ENCODE measurements around the gene EIF4G3.

The EIF4G3 gene

DNA sequence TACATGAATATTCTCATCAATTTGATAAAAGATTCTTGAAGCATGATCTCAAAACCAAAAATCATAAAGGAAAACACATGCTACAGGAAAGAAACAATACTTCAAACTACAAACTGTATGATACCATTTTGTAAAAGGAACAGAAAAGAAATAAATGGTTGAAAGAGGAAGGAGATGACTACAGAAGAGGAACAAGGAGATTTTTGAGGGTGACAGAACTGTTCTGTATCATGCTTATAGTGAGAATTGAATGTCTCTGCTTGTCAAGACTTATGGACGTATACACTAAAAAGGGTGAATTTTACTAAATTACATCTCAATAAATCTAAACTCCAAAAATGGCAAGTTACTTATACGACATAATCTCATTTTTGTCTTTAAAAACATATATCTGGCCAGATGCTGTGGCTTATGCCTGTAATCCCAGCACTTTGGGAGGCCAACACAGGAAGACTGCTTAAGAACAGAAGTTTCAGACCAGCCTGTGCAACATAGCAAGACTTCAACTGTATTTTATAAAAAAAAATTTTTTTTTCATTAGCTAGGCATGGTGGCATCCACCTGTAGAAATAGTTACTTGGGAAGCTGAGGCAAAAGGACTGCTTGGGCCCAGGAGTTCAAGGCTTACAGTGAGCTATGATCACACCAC is 125.4 kb downstream of the EIF4G3 start:
- ATAC-seq (replicated peaks) (peak; percentile 86 to 98), DNase-seq (no peak)
- peak overlapping the region; percentile 20 for H3K27ac Mint-ChIP-seq
- peaks cover 0 to 8% of the 10 kb centered on the region in 2 donors for H3K4me1 Mint-ChIP-seq
- peaks cover 10 to 15% of the 10 kb centered on the region in 2 donors for H3K36me3 Mint-ChIP-seq
- H3K9me3 Mint-ChIP-seq = no peaks in the 10 kb centered on the region
- no peaks in the 10 kb centered on the region for H3K27me3 Mint-ChIP-seq
- no peak overlapping the region for H3K4me3 Mint-ChIP-seq

DNA sequence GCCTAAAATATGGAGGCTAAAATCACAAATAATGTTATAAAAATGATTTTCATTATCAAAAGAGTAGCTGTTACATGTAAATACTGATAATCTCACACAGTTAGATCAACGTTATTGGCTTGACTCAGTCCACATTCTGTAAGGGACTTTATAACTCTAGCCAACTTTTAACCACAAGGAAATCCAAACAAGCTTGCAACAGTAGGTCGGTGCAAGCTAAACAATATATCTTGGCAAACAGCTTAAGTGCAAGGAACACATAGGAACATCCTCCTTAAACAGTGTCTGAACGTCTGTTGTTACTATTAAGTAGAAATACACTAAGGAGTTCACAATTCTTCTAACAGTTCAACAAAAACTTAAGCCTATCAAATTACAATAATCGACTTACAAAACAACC is 126.7 kb downstream of the EIF4G3 start:
- H3K4me3 Mint-ChIP-seq = no peak overlapping the region
- DNase-seq (no peak), ATAC-seq (replicated peaks) (no peak)
- H3K9me3 Mint-ChIP-seq = no peaks in the 10 kb centered on the region
- H3K27me3 Mint-ChIP-seq = no peaks in the 10 kb centered on the region
- peaks cover 10 to 20% of the 10 kb centered on the region in 2 donors for H3K36me3 Mint-ChIP-seq
- peaks cover 0 to 8% of the 10 kb centered on the region in 2 donors for H3K4me1 Mint-ChIP-seq
- H3K27ac Mint-ChIP-seq = no peak overlapping the region

DNA sequence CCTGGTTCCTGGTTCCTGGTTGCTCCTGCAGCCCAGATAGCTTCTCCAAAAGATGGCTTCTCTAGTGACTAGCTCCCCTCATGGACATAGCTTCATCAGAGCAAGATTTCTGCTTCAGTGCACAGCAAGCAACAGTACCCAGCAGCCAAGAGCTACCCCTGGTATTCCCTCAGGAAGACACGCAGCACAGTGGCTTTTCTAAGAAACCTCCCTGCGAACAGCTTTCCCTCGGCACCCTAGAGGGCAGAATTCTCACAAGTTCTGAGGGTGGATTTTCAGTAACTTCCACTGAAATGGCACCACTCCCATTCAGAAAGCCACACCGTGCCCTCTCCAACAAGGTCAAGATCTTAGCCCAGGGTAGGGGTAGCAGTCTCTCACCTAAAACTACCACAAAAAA is 128.2 kb downstream of the EIF4G3 start:
- no peaks in the 10 kb centered on the region for H3K9me3 Mint-ChIP-seq
- H3K27ac Mint-ChIP-seq = no peak overlapping the region
- H3K4me3 Mint-ChIP-seq = no peak overlapping the region
- ATAC-seq (replicated peaks) (no peak), DNase-seq (no peak)
- no peaks in the 10 kb centered on the region for H3K27me3 Mint-ChIP-seq
- H3K36me3 Mint-ChIP-seq = peaks cover 16 to 28% of the 10 kb centered on the region in 2 donors
- H3K4me1 Mint-ChIP-seq = peaks cover 3 to 10% of the 10 kb centered on the region in 2 donors

DNA sequence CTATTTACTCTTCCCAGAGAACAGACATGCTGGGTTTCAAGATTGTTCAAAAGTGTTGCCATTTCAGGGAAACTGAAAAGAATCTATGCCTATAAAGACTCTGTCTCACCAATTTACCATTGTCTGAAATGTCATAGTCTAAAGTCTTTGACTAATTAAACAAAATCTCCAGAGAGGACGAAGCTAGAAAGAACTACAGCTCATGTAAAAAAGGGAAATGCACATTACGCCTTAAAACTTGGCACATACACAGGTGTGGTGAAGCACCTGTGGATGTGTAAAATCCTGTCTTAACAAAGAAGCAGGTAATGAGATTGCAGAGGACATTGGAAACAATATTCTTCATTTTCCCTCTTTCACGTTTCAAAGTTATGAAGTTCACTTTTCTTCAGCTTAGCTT is 130.6 kb downstream of the EIF4G3 start:
- DNase-seq (no peak), ATAC-seq (replicated peaks) (no peak)
- H3K36me3 Mint-ChIP-seq = peaks cover 30 to 42% of the 10 kb centered on the region in 2 donors
- no peak overlapping the region for H3K4me3 Mint-ChIP-seq
- H3K27ac Mint-ChIP-seq = no peak overlapping the region
- no peaks in the 10 kb centered on the region for H3K27me3 Mint-ChIP-seq
- H3K9me3 Mint-ChIP-seq = no peaks in the 10 kb centered on the region
- peaks cover 11 to 21% of the 10 kb centered on the region in 2 donors for H3K4me1 Mint-ChIP-seq

DNA sequence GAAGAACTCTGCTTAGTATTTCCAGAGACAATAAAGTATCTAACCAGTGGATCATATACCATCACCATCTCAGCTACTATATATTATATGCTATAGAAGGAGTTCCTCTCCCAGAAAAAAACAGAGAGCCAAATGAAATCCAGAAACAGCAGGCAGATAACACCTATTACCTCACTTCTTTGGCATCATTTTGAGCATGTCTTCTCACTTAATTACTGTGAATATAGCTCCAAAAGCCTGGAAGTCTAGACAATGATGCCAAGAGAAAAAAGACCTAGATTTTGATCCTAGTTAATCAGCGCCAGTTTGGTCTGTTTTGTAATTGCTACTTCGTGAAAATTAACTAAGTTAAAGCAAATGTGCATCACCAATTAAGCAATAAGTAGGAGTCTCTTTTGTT is 131.3 kb downstream of the EIF4G3 start:
- no peak for DNase-seq
- H3K4me1 Mint-ChIP-seq = peaks cover 9 to 25% of the 10 kb centered on the region in 2 donors
- H3K36me3 Mint-ChIP-seq = peaks cover 32 to 47% of the 10 kb centered on the region in 2 donors
- H3K4me3 Mint-ChIP-seq = no peak overlapping the region
- H3K27me3 Mint-ChIP-seq = no peaks in the 10 kb centered on the region
- H3K9me3 Mint-ChIP-seq = no peaks in the 10 kb centered on the region
- no peak for ATAC-seq (replicated peaks)
- no peak overlapping the region for H3K27ac Mint-ChIP-seq

DNA sequence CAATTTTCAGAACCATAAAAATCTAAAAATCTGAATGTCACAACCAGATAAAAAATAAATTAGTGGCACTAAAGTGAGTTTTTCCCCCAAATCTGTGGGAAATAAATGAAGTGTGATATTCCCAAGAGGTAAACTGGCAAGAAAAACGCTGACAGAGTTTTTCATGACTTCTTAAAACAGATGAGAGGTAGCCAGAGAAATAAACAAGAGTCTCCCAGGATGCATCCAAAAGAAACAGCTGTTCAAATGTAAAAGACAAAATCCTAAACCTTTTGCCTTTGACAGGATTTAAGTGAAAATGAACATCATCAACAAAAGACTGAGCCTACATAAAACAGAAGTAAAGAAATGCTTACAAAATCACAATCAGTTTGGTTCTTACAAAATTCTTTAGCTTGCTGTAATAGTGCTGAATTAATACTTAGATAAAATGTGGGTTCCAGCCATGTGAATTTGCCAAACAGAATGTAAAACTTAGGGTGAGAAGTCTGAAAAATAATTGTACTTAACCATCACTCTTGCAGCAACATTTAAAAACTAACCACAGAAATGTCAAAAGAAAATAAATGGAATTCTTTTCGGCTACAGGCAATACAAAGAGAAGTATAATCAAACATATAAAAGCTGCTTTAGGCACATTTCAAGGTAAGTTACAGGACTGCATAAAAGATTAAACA is 133.6 kb downstream of the EIF4G3 start:
- Mint-ChIP-seq H3K9me3 (no peaks in the 10 kb centered on the region), H3K4me1 (peaks cover 11 to 30% of the 10 kb centered on the region in 2 donors), H3K36me3 (peaks cover 27 to 51% of the 10 kb centered on the region in 2 donors), H3K27me3 (no peaks in the 10 kb centered on the region), H3K27ac (no peak overlapping the region), H3K4me3 (no peak overlapping the region)
- no peak for DNase-seq
- ATAC-seq (replicated peaks) = no peak

DNA sequence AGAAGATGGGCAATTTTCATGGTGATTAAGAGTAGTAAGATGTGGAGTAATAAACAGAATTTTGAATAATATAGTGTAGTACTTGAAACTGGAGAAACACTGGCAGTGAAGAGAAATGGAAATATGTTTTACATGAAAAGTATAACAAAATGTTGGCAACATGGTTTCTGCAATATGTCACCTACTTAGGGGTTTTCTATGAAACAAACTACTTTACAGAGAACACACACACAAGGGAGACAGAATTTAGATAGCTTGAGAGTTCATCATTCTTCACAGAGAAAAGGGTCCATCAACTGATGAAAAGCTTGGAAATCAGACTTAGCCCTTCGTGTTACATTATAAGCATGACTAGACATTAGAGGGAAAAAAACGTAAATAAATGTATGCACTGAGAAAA is 135.2 kb downstream of the EIF4G3 start:
- Mint-ChIP-seq H3K4me1 (peaks cover 11 to 31% of the 10 kb centered on the region in 2 donors), H3K9me3 (no peaks in the 10 kb centered on the region), H3K27ac (peak overlapping the region; percentile 80), H3K36me3 (peaks cover 30 to 52% of the 10 kb centered on the region in 2 donors), H3K4me3 (no peak overlapping the region), H3K27me3 (no peaks in the 10 kb centered on the region)
- ATAC-seq (replicated peaks) = no peak
- DNase-seq = no peak

DNA sequence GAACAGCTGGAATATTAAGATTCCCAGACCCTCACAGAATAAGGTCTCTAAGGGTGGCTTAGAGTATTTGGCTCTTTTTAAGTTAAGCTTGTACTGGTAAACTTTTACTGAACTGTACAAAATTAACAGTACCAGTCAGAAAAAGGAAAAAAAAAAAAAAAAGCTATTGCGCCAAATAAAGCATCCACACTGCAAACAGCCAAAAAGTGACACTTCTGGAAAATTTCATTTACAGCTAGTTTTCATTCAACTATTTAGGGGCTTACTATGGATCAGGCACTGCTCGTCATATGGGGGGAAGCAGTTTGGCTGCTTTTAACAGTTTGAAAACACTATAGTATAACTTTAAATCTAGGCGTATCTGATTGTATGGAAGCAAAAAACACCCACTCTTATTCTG is 139.6 kb downstream of the EIF4G3 start:
- Mint-ChIP-seq H3K27ac (no peak overlapping the region), H3K36me3 (peaks cover 28 to 47% of the 10 kb centered on the region in 2 donors), H3K4me1 (peaks cover 5 to 17% of the 10 kb centered on the region in 2 donors), H3K9me3 (peaks cover 0 to 3% of the 10 kb centered on the region in 2 donors), H3K27me3 (no peaks in the 10 kb centered on the region), H3K4me3 (no peak overlapping the region)
- DNase-seq = no peak
- ATAC-seq (replicated peaks) = no peak

DNA sequence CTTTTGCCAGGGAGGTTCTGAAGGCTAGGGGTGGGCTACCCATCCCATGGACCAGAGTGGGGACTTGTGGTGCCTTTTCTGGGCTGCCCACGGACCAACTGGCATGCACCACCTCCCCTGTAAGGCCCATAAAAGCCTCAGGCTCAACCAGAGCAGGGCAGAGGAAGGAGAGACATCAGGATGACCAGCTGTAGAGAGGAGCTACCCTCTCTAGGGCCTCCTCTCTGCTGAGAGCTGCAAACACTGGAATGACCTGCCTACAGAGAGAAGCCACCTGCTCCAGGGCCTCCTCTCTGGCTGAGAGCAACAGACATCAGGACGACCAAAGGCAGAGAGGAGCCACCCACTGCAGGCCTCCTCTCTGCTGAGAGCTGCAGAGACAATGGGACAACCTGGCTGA is 140.9 kb downstream of the EIF4G3 start:
- no peak for ATAC-seq (replicated peaks)
- Mint-ChIP-seq H3K27ac (no peak overlapping the region), H3K9me3 (peaks cover 0 to 3% of the 10 kb centered on the region in 2 donors), H3K4me3 (no peak overlapping the region), H3K36me3 (peaks cover 27 to 42% of the 10 kb centered on the region in 2 donors), H3K4me1 (peaks cover 7 to 10% of the 10 kb centered on the region in 2 donors), H3K27me3 (no peaks in the 10 kb centered on the region)
- DNase-seq = no peak

DNA sequence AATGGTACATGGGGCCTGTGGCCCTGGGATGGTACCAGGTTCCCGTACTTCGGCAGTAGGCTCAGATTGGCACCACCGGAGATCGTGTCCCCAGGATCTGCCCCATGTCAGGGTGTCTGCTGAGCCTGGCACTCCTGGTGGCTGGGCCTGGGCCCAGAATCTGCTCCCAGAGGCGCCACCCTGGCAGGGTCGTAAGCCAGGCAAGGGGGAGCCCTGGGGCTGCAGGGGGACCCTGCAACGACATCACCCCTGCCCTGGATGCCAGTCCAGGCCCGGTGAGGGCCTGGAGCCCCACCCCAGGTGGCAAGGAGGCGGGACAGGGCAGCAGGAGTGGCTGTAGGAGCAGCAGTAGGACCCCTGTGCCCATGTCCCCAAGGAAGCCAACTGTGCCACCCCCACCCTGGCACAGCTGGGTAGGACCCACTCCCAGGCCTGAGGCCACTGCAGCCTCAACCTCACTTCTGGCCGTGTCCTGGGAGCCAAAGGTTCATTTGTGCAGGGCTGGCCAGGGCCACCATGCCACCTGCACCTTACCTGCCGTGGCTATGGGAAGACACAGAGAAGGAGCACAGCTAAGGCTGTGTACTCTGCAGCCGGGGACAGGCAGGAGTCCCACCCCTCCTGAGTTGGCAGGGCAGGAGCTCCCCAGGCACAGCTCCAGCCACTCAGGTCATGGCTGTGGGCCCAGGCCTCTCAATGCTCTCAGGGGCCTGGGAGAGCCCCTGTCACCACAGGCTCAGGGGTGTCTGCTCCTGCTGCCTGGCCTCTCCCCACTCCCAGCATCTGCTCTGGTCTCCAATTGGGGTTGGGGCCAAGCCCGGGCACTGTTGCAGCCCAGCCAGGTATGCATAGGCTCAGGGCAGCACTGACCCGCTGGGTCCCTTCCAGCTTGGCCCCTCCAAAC is 141.7 kb downstream of the EIF4G3 start:
- H3K27ac Mint-ChIP-seq = no peak overlapping the region
- no peak overlapping the region for H3K4me3 Mint-ChIP-seq
- H3K36me3 Mint-ChIP-seq = peaks cover 35 to 45% of the 10 kb centered on the region in 2 donors
- no peak for DNase-seq
- H3K9me3 Mint-ChIP-seq = peaks cover 0 to 3% of the 10 kb centered on the region in 2 donors
- no peak for ATAC-seq (replicated peaks)
- peaks cover 7 to 16% of the 10 kb centered on the region in 2 donors for H3K4me1 Mint-ChIP-seq
- no peaks in the 10 kb centered on the region for H3K27me3 Mint-ChIP-seq

DNA sequence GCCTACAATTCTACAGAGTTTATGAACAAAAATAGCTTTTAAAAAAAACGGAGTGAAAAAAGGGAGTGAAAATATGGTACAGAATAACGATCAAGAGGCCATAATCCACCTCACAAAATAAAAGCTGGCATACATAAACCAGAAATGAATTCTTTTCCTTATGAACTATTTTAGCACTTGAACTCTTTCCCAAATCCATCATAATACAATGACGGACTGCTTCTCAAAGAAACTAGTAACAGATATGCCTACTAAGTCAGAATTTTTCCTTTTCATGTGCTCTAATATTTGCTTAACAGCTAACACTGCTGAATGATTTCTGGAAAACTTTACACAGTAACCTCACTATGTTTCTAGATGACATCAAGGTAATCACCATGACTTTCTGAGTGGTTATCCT is 144.0 kb downstream of the EIF4G3 start:
- peaks cover 8 to 16% of the 10 kb centered on the region in 2 donors for H3K4me1 Mint-ChIP-seq
- no peaks in the 10 kb centered on the region for H3K27me3 Mint-ChIP-seq
- DNase-seq (no peak), ATAC-seq (replicated peaks) (no peak)
- H3K27ac Mint-ChIP-seq = no peak overlapping the region
- H3K9me3 Mint-ChIP-seq = peaks cover 0 to 4% of the 10 kb centered on the region in 2 donors
- H3K36me3 Mint-ChIP-seq = peaks cover 39 to 48% of the 10 kb centered on the region in 2 donors
- no peak overlapping the region for H3K4me3 Mint-ChIP-seq

DNA sequence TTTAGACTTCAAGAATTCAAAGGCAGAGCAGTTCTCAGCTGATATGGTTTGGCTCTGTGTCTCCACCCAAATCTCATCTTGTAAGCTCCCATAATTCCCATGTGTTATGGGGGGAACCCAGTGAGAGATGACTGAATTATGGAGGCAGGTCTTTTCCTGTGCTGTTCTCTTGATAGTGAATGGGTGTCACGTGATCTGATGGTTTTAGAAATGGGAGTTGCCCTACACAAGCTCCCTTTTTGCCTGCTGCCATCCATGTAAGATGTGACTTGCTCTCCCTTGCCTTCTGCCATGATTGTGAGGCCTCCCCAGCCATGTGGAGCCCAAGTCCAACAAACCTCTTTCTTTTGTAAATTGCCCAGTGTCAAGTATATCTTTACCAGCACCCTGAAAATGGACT is 146.5 kb downstream of the EIF4G3 start:
- Mint-ChIP-seq H3K27ac (no peak overlapping the region), H3K36me3 (peaks cover 28 to 50% of the 10 kb centered on the region in 2 donors), H3K4me3 (no peak overlapping the region), H3K27me3 (no peaks in the 10 kb centered on the region), H3K9me3 (peaks cover 0 to 1% of the 10 kb centered on the region in 2 donors), H3K4me1 (peaks cover 9 to 25% of the 10 kb centered on the region in 2 donors)
- DNase-seq (no peak), ATAC-seq (replicated peaks) (no peak)

DNA sequence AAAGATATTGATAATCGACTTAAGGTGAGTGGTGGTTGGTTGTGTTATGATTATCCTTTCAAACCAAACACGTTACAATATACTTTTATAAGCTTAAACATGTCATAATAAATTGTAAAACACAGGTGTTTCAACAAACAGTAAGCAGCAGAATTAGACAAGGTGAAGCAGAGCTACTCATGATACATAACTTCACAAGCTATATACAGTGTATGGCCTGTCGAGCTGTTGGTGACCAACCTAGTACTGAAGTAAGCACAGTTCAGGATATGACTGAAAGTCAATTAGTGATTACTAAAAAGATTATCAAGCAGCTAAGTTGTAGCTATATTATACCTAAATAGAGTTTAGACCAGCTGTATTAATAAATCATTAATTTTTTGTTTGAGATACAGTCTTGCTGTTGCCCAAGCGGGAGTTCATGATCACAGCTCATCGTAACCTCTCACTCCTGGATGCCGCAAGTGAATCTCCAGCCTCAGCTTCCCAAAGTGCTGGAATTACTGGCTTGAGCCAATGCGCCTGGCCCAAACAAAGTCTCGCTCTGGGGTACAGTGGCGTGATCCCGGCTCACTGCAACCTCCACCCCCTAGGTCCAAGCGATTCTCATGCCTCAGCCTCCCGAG is 148.1 kb downstream of the EIF4G3 start:
- Mint-ChIP-seq H3K4me3 (no peak overlapping the region), H3K4me1 (peaks cover 11 to 28% of the 10 kb centered on the region in 2 donors), H3K36me3 (peaks cover 32 to 51% of the 10 kb centered on the region in 2 donors), H3K27me3 (no peaks in the 10 kb centered on the region), H3K9me3 (peaks cover 0 to 1% of the 10 kb centered on the region in 2 donors), H3K27ac (no peak overlapping the region)
- ATAC-seq (replicated peaks) (no peak), DNase-seq (no peak)

DNA sequence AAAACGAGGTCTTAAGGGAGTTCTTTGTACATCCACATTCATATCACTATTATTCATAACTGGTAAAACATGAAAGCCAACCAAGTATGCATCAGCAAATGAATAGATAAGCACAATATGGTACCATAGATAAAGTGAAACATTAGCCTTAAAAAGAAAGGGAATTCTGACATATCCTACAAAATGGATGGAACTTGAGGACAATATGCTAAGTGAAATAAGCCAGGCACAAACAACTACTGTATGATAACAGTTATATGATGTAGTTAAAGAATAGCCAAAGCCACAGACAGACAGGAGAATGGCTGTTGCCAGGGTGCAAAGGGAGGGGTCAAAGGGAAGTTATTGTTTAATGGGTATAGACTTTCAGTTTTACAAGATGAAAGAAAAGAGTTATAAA is 148.9 kb downstream of the EIF4G3 start:
- peaks cover 0 to 1% of the 10 kb centered on the region in 2 donors for H3K9me3 Mint-ChIP-seq
- no peak overlapping the region for H3K27ac Mint-ChIP-seq
- H3K36me3 Mint-ChIP-seq = peaks cover 34 to 50% of the 10 kb centered on the region in 2 donors
- DNase-seq = no peak
- H3K4me3 Mint-ChIP-seq = no peak overlapping the region
- peaks cover 13 to 34% of the 10 kb centered on the region in 2 donors for H3K4me1 Mint-ChIP-seq
- ATAC-seq (replicated peaks) = no peak
- H3K27me3 Mint-ChIP-seq = no peaks in the 10 kb centered on the region

Measured in stimulated activated naive B cell treated with anti-CD40 and anti-IgM and Interleukin-4, amounts not matched to agents 10 μg/mL and 1 μg/mL and 100 μg/mL, for 72 hours (primary cell).